PC-3 (cell line): ENCODE data around the gene CALML4.

Experiments used
- CTCF ChIP-seq: fragments of 300-600 bp; sonication (generic); conservative IDR thresholded peaks from 2 replicates; pipeline ENCODE4 v1.5.1; 2017; ENCODE audit warnings: antibody characterized with exemption, low read depth, mild to moderate bottlenecking, low read length
- EZH2 ChIP-seq: fragments of 300-600 bp; sonication (generic); IDR thresholded peaks from one replicate; pipeline ENCODE4 v1.6.1; 2017; ENCODE audit warnings: antibody characterized with exemption, mild to moderate bottlenecking, low read length; ENCODE audit not compliant: unreplicated experiment
- EZH2phosphoT487 ChIP-seq: fragments of 300-600 bp; sonication (generic); IDR thresholded peaks from 2 replicates; pipeline ENCODE4 v1.6.1; 2018; ENCODE audit warnings: mild to moderate bottlenecking, antibody characterized with exemption, low read length, borderline replicate concordance

DNA sequence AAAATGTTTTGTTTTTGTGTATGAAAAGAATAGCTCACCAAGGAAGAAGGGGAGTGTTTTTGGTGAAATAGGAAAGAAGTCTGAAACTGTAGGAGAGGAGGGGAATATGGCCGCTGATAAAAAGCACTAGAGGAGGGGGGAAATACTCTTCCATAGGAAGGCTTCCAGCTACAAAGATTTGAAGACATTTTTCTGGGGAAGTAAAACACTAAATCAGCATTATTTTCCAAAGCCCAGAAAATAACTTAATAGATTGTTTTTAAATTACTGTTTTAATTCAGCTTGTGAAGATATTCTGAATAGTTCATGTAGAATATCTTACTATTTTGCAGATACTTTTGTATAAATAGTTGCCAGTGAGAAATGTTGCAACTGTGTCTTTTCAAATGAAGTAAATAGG, 54.9 kb downstream of the CALML4 start:
- TF ChIP-seq EZH2phosphoT487, result no peak
- no peak for TF ChIP-seq CTCF
- TF ChIP-seq EZH2, result no peak
